ENCODE data around the gene SC5D. TPM values are rescaled to one million over a fixed set of nuclear protein-coding genes. Genes with fewer than 3 reads are reported as not detected.

Gene SC5D, protein sequence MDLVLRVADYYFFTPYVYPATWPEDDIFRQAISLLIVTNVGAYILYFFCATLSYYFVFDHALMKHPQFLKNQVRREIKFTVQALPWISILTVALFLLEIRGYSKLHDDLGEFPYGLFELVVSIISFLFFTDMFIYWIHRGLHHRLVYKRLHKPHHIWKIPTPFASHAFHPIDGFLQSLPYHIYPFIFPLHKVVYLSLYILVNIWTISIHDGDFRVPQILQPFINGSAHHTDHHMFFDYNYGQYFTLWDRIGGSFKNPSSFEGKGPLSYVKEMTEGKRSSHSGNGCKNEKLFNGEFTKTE
- total RNA-seq (10 to 100 TPM; 19.1 to 51.3 (median 25.6) TPM), total RNA-seq (15.6 to 236 (median 46.9) reads per million in 29 experiments)
- 18.0 TPM for total RNA-seq (2013)

DNA sequence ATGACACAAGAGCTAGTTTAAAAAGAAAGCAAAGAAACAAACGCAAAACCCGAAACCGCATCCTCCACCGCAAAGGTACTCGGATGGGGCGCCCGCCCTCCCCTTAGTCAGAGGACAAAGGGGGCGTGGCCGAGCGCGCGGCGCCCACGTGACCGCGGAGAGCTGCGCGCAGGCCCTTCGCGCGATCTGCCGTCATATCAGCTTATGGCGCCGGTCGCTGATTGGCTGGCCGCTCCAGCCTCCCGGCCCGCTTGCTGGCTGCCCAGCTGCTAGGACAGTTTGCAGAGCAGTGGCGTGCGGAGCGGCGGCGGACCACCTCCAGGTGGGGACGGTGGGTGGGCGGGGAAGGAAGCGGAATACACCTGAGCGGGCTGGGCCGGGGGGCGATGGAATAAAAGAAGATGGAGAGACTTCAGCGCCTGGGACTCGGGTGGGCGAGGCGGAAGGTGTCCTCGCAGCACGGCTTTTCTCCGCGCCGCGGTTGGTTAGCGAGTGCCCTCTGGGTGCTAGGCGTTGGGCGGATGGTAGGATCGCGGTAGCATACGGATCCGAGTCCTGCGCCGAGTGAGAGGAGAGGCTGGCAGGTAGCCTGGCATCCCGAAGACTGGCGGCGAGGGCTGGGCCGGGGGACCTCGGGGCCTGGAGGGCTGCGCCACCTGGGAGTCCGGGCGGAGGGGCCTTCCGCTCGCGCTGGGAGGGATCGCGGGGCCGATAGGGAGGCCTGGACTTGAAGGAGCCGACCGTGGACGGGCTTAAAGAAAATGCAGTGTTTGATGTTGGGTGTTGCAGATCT lies at the start of gene SC5D:
TSS of gene SC5D (plus strand) at position 277 of the 793 bp plus-strand sequence. CDS start 10,605 bp downstream, outside the sequence.
- H3K4me3 ChIP-seq (ENCODE audit: control insufficient read depth in 1 of 2, extremely low read depth in 1 of 2, low read length in 1 of 2): peak within 1 kb of the TSS; percentile 84 to 92
- ATAC-seq (replicated peaks in 1 of 4) (peak; percentile 86 to 96 (median 94)), DNase-seq (peak; percentile 88 to 98 (median 94))
- Mint-ChIP-seq H3K27ac (peak within 1 kb of the TSS; percentile 99), H3K36me3 (peaks cover 15% of the 10 kb centered on the region), H3K9me3 (no peaks in the 10 kb centered on the region), H3K4me3 (peak within 1 kb of the TSS; percentile 93 to 95 (median 93)), H3K27me3 (peaks cover 0 to 2% of the 10 kb centered on the region in 2 donors), H3K4me1 (peaks cover 53 to 56% (median 53%) of the 10 kb centered on the region in 3 donors)
- ChIA-PET POLR2A (interaction anchor here (0.6 to 1.4 kb wide), 14 partner anchors 10 to 1793 kb away, joined by 3 to 5 read pairs (median 3); no protein-coding TSS in a partner anchor), CTCF (interaction anchor here (0.5 to 2.6 kb wide), 10 partner anchors 18 to 310 kb away, joined by 3 to 7 read pairs (median 4); partner anchors contain the start of gene SORL1-AS1 (in 1 of the 2))
- H3K27ac ChIP-seq (ENCODE audit: low read length): peak within 1 kb of the TSS; percentile 98
- H3K4me1 ChIP-seq (ENCODE audit: control insufficient read depth in 1 of 2, extremely low read depth in 1 of 2, insufficient read depth in 2 of 2, low read length in 2 of 2): peaks cover 8 to 16% of the 10 kb centered on the region in 2 experiments
- H3K27me3 ChIP-seq (replicated peaks in 1 of 2; ENCODE audit: control insufficient read depth in 2 of 2, extremely low read depth in 1 of 2, insufficient read depth in 2 of 2, low read length in 1 of 2): no peaks in the 10 kb centered on the region
- H3K36me3 ChIP-seq (ENCODE audit: control insufficient read depth in 2 of 2, extremely low read depth in 1 of 2, insufficient read depth in 1 of 2, low read length in 1 of 2): peaks cover 0 to 3% of the 10 kb centered on the region in 2 donors
- under 1% methylated on average over 66 of the region's 75 CpGs for WGBS (ENCODE audit: insufficient coverage)
- H3K9me3 ChIP-seq: no peaks in the 10 kb centered on the region

DNA sequence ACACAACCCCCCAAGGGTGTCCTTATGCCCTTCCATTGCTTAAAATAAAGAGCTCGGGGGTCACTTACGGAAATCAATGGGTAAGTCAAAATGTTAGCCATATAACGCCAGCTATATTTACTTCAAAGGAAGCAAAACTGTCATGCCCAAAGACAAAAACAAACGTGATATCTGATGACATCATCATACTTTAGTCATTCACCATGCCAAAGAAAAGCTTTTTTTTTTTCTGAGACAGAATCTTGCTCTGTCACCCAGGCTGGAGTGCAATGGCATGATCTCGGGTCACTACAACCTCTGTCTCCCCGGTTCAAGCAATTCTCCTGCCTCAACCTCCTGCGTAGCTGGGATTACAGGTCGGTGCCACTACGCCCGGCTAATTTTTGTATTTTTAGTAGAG lies 47.7 kb upstream of the SC5D start:
- no peaks in the 10 kb centered on the region for H3K4me1 ChIP-seq (ENCODE audit: control insufficient read depth in 1 of 2, extremely low read depth in 1 of 2, insufficient read depth in 2 of 2, low read length in 2 of 2)
- H3K4me3 ChIP-seq (ENCODE audit: control insufficient read depth in 1 of 2, extremely low read depth in 1 of 2, low read length in 1 of 2): no peak overlapping the region
- peaks cover 0 to 14% of the 10 kb centered on the region in 2 experiments for H3K27me3 ChIP-seq (replicated peaks in 1 of 2; ENCODE audit: control insufficient read depth in 2 of 2, extremely low read depth in 1 of 2, insufficient read depth in 2 of 2, low read length in 1 of 2)
- DNase-seq (no peak), ATAC-seq (replicated peaks in 1 of 4) (no peak)
- no peaks in the 10 kb centered on the region for H3K36me3 Mint-ChIP-seq
- POLR2A ChIA-PET: interaction anchor here in 1 of 2 donors (0.6 kb wide), 1 partner anchor 94 kb away, joined by 3 read pairs; no protein-coding TSS in a partner anchor
- H3K4me3 Mint-ChIP-seq: no peak overlapping the region
- H3K4me1 Mint-ChIP-seq: peaks cover 2 to 5% (median 3%) of the 10 kb centered on the region in 3 donors
- H3K9me3 Mint-ChIP-seq: no peaks in the 10 kb centered on the region
- CTCF ChIA-PET: interaction anchor here in 1 of 2 donors (0.7 kb wide), 1 partner anchor 369 kb away, joined by 3 read pairs; no protein-coding TSS in a partner anchor
- no peak overlapping the region for H3K27ac Mint-ChIP-seq
- H3K27me3 Mint-ChIP-seq: peaks cover 0 to 5% of the 10 kb centered on the region in 2 donors
- 70% methylated on average over 5 of the region's 10 CpGs for WGBS (ENCODE audit: insufficient coverage)
- no peaks in the 10 kb centered on the region for H3K36me3 ChIP-seq (ENCODE audit: control insufficient read depth in 2 of 2, extremely low read depth in 1 of 2, insufficient read depth in 1 of 2, low read length in 1 of 2)
- no peak overlapping the region for H3K27ac ChIP-seq (ENCODE audit: low read length)
- no peaks in the 10 kb centered on the region for H3K9me3 ChIP-seq

DNA sequence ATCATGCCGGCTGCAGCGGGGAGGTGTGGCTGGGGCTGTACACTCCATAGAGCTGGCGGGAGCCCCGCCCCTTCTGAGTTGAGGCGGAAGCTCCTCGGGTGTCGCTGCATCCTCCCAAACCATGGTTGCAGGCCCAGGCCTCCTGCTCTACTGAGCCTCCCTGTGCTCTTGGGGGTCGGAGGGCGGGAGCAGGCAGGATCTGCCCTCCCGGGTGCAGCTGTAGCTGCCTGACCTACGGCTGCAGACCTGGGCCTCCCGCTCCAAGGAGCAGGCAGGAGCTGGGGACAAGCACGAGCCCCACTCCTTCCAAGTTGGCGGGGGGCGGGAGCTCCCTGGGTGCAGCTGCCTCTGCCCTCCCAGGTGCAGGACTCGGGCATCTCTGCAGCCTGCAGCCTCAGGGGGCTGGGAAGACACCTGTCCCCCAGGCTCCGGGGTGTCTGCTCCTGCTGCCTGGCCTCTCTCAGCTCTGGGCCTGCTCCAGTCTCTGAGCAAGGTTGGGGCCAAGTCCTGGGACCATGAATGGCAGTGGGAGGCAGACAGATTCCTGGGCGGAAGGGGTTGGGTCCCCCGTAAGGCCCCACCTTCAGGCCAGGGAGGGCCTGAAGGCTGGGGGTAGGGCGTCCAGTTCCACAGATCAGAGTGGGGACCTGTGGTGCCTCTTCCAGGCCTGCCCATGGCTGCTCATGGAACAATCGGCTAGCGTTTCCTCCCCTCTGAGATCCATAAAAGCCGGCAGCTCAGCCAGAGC lies 46.4 kb upstream of the SC5D start:
- no peak overlapping the region for H3K4me3 Mint-ChIP-seq
- Histone ChIP-seq H3K9me3 (no peaks in the 10 kb centered on the region), H3K4me1 (ENCODE audit: control insufficient read depth in 1 of 2, extremely low read depth in 1 of 2, insufficient read depth in 2 of 2, low read length in 2 of 2) (no peaks in the 10 kb centered on the region), H3K36me3 (ENCODE audit: control insufficient read depth in 2 of 2, extremely low read depth in 1 of 2, insufficient read depth in 1 of 2, low read length in 1 of 2) (no peaks in the 10 kb centered on the region), H3K27ac (ENCODE audit: low read length) (no peak overlapping the region), H3K27me3 (replicated peaks in 1 of 2; ENCODE audit: control insufficient read depth in 2 of 2, extremely low read depth in 1 of 2, insufficient read depth in 2 of 2, low read length in 1 of 2) (peaks cover 0 to 11% of the 10 kb centered on the region in 2 experiments), H3K4me3 (ENCODE audit: control insufficient read depth in 1 of 2, extremely low read depth in 1 of 2, low read length in 1 of 2) (no peak overlapping the region)
- no peaks in the 10 kb centered on the region for H3K27me3 Mint-ChIP-seq
- 84% methylated on average over 20 of the region's 23 CpGs for WGBS (ENCODE audit: insufficient coverage)
- no peak overlapping the region for H3K27ac Mint-ChIP-seq
- ChIA-PET POLR2A (no interaction called here), CTCF (interaction anchor here in 1 of 2 donors (0.8 kb wide), 1 partner anchor 112 kb away, joined by 3 read pairs; no protein-coding TSS in a partner anchor)
- H3K9me3 Mint-ChIP-seq: no peaks in the 10 kb centered on the region
- ATAC-seq (replicated peaks in 1 of 4) (no peak), DNase-seq (no peak)
- no peaks in the 10 kb centered on the region for H3K36me3 Mint-ChIP-seq
- peaks cover 2 to 5% (median 3%) of the 10 kb centered on the region in 3 donors for H3K4me1 Mint-ChIP-seq

DNA sequence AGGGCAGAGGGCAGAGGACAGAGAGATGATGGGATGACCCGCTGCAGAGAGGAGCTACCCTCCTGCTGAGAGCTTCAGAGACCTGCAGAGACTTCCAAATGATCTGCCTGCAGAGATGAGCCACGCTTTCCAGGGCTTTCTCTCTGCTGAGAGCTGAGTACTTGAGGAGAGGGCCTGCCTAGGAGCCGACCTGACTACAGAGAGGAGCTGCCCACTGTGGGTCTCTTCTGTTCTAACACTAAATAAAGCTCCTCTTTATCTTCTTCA lies 45.9 kb upstream of the SC5D start:
- H3K9me3 Mint-ChIP-seq: no peaks in the 10 kb centered on the region
- DNase-seq (no peak), ATAC-seq (replicated peaks in 1 of 4) (no peak)
- Histone ChIP-seq H3K4me1 (ENCODE audit: control insufficient read depth in 1 of 2, extremely low read depth in 1 of 2, insufficient read depth in 2 of 2, low read length in 2 of 2) (no peaks in the 10 kb centered on the region), H3K27ac (ENCODE audit: low read length) (no peak overlapping the region), H3K27me3 (replicated peaks in 1 of 2; ENCODE audit: control insufficient read depth in 2 of 2, extremely low read depth in 1 of 2, insufficient read depth in 2 of 2, low read length in 1 of 2) (peaks cover 0 to 6% of the 10 kb centered on the region in 2 experiments), H3K9me3 (no peaks in the 10 kb centered on the region), H3K36me3 (ENCODE audit: control insufficient read depth in 2 of 2, extremely low read depth in 1 of 2, insufficient read depth in 1 of 2, low read length in 1 of 2) (no peaks in the 10 kb centered on the region), H3K4me3 (ENCODE audit: control insufficient read depth in 1 of 2, extremely low read depth in 1 of 2, low read length in 1 of 2) (no peak overlapping the region)
- no peak overlapping the region for H3K27ac Mint-ChIP-seq
- CTCF ChIA-PET: interaction anchor here in 1 of 2 donors (0.6 to 1.1 kb wide), 2 partner anchors 28 to 345 kb away, joined by 3 to 5 read pairs; no protein-coding TSS in a partner anchor
- no peaks in the 10 kb centered on the region for H3K36me3 Mint-ChIP-seq
- peaks cover 2 to 5% (median 3%) of the 10 kb centered on the region in 3 donors for H3K4me1 Mint-ChIP-seq
- H3K27me3 Mint-ChIP-seq: no peaks in the 10 kb centered on the region
- WGBS (ENCODE audit: insufficient coverage): 69% methylated on average over 3 of the region's 3 CpGs
- POLR2A ChIA-PET: no interaction called here
- H3K4me3 Mint-ChIP-seq: no peak overlapping the region

DNA sequence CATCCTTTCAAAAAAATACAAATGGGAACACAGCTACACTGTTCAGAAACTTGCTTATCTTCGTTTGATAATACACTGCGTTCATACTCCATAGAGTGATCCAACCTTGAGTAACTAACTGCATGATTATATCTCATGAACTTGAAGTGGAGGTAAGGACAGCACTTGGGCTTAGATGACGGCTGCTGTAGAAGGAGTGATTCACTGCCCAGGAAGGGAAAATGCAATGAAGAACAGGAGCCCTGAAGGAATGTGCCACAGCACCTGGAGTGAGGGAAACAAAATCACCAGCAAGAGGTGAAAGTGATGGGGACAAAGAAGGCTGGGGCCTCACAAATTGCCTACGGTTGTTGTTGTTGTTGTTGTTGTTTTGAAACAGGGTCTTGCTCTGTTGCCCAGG lies 44.1 kb upstream of the SC5D start:
- Mint-ChIP-seq H3K4me3 (no peak overlapping the region), H3K9me3 (no peaks in the 10 kb centered on the region), H3K27ac (no peak overlapping the region), H3K4me1 (peaks cover 2 to 5% (median 3%) of the 10 kb centered on the region in 3 donors), H3K36me3 (no peaks in the 10 kb centered on the region), H3K27me3 (no peaks in the 10 kb centered on the region)
- ChIA-PET CTCF (interaction anchor here (0.7 to 0.9 kb wide), 2 partner anchors 44 to 68 kb away, joined by 3 read pairs; partner anchors contain the start of gene SC5D (in 1 of the 2)), POLR2A (no interaction called here)
- Histone ChIP-seq H3K4me3 (ENCODE audit: control insufficient read depth in 1 of 2, extremely low read depth in 1 of 2, low read length in 1 of 2) (no peak overlapping the region), H3K9me3 (no peaks in the 10 kb centered on the region), H3K27me3 (replicated peaks in 1 of 2; ENCODE audit: control insufficient read depth in 2 of 2, extremely low read depth in 1 of 2, insufficient read depth in 2 of 2, low read length in 1 of 2) (peaks cover 0 to 3% of the 10 kb centered on the region in 2 experiments), H3K4me1 (ENCODE audit: control insufficient read depth in 1 of 2, extremely low read depth in 1 of 2, insufficient read depth in 2 of 2, low read length in 2 of 2) (no peaks in the 10 kb centered on the region), H3K27ac (ENCODE audit: low read length) (no peak overlapping the region), H3K36me3 (ENCODE audit: control insufficient read depth in 2 of 2, extremely low read depth in 1 of 2, insufficient read depth in 1 of 2, low read length in 1 of 2) (no peaks in the 10 kb centered on the region)
- no peak for DNase-seq
- no peak for ATAC-seq (replicated peaks in 1 of 4)
- WGBS (ENCODE audit: insufficient coverage): 88% methylated on average over 1 of the region's 4 CpGs

Data from T-cell (primary cell).